Nucleus accumbens (tissue), 56 donors: ENCODE data around the gene MYO3A.

Experiments used
- DNase-seq, 56 donors: peaks; one replicate each; lab custom pipeline; 2025; lab: John Stamatoyannopoulos, UW

The MYO3A gene

DNA sequence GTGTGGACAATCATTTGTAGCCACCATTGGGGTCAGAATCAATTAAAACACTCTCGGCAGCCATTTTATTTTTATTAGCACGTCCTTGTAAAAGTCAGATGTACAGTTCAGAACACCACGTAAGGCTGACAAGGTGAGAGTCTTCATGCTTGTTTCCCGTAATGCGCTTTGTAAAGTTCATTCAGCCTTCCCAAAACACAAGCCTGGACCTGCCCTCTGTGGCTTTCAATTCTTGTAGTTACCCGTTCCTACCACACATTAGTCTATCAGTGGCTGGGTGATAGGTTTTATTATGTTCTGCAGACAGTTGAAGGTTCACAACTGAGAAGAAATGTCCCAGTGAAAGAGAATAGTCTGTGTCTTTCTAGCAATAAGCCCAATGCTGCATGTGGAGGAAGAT is 317.9 kb downstream of the MYO3A start:
- no peak for DNase-seq

DNA sequence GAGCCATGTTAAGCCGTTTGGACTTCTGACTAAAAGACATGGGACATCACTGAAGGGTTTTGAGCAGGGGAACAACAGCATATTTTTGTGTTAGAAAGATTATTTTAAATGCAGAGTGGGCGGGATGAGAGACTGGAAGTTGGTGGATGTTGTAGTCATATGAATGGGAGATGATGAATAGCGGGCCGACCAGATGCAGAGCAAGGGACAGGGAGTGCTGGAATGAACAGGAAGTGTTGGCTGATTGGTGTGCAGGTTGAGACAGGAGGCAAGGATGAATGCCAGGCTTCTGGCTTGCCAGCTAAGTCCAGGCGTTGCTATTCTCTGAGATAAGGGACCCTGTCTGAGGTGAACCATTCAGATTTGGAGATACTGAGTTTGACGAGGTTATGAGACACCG is 320.6 kb downstream of the MYO3A start:
- peak in 8 of 56 donors; percentile 3 to 27 (median 13) for DNase-seq

DNA sequence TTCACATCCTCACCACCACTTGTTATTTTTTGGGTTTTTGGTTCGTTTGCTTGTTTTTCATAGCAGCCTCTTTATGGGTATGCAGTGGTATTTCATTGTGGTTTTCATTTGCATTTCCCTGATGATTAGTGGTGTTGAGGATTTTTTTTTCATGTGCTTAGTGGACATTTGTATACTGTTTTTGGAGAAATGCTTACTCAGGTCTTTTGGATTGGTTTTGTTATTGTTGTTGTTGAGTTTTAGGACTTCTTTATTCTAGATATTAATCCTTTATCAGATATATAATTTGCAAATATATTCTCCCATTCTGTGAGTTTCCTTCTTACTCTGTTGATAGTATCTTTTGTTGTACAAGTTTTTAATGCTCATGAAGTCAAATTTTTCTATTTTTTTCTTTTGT is 325.3 kb downstream of the MYO3A start:
- DNase-seq: no peak
